Panc1 (cell line): ENCODE results near the gene SLX4IP. TPM values are rescaled to one million over a fixed set of nuclear protein-coding genes. Genes with fewer than 3 reads are reported as not detected.

ENCODE experiments used
- ATAC-seq: fragments of 200-7000 bp; cut with Tn5 transposase; 2 replicates; pipeline ENCODE4 v1.9.1; 2020; ENCODE audit warnings: mild to moderate bottlenecking, moderate library complexity
- BruUV-seq: library from RNA; stranded (reverse); fragments of 400-500 nt; replicated peaks from 2 replicates; lab custom pipeline; 2021; lab: Mats Ljungman, UMichigan
- CTCF ChIA-PET: fragments of 300-600 bp; sonication (Branson Sonifier 250); formaldehyde crosslinking; loops from one replicate; lab custom pipeline; 2022; ENCODE audit warnings: antibody characterized with exemption; lab: Charles Lee
- POLR2A ChIA-PET: fragments of 300-600 bp; sonication (Branson Sonifier 250); formaldehyde crosslinking; loops from one replicate; lab custom pipeline; 2022; ENCODE audit warnings: antibody characterized with exemption; lab: Charles Lee
- DNase-seq: peaks from one replicate; pipeline ENCODE4 v3.0.0-alpha.2; 2010; ENCODE audit warnings: low read depth, low spot score
- H3K27ac ChIP-seq: 2 replicates; pipeline ENCODE4 v1.5.1; 2011; ENCODE audit warnings: mild to moderate bottlenecking, low read length, inconsistent platforms
- H3K27me3 ChIP-seq: fragments of 200-500 bp; sonication (Bioruptor generic); 2 replicates; pipeline ENCODE4 v1.6.0; 2014; ENCODE audit warnings: low read length, inconsistent platforms; ENCODE audit not compliant: control insufficient read depth, insufficient read depth
- H3K36me3 ChIP-seq: fragments of 200-500 bp; sonication (Bioruptor generic); 2 replicates; pipeline ENCODE4 v1.5.1; 2014; ENCODE audit warnings: inconsistent platforms, mild to moderate bottlenecking, low read length, moderate library complexity; ENCODE audit not compliant: control insufficient read depth, insufficient read depth
- H3K4me1 ChIP-seq: 2 replicates; pipeline ENCODE4 v1.5.1; 2011; ENCODE audit warnings: inconsistent platforms, mild to moderate bottlenecking, low read length, moderate library complexity; ENCODE audit not compliant: control insufficient read depth, insufficient read depth
- H3K4me3 ChIP-seq, 2 experiments: 2 replicates each; pipeline ENCODE4 v1.5.1; 2011 to 2012; ENCODE audit warnings: low read depth in 2 of 2, low read length in 2 of 2, mild to moderate bottlenecking in 2 of 2, inconsistent platforms in 1 of 2, moderate library complexity in 1 of 2
- H3K9me3 ChIP-seq: fragments of 200-500 bp; sonication (Bioruptor generic); 2 replicates; pipeline ENCODE4 v1.5.1; 2014; ENCODE audit warnings: low read depth, mild to moderate bottlenecking, inconsistent platforms, low read length, moderate library complexity; ENCODE audit not compliant: control insufficient read depth, insufficient read depth
- POLR2AphosphoS5 ChIP-seq: IDR thresholded peaks from 2 replicates; pipeline ENCODE4 v1.6.1; 2012; ENCODE audit warnings: mild to moderate bottlenecking, low read depth, low read length, moderate library complexity
- SIN3A ChIP-seq: IDR thresholded peaks from 2 replicates; pipeline ENCODE4 v1.6.1; 2012; ENCODE audit warnings: low read depth, mild to moderate bottlenecking, low read length, moderate library complexity, borderline replicate concordance; ENCODE audit not compliant: insufficient read depth
- TCF7L2 ChIP-seq: IDR thresholded peaks from 2 replicates; pipeline ENCODE4 v1.6.1; 2011; ENCODE audit warnings: mild to moderate bottlenecking, low read depth, low read length, inconsistent platforms
- in situ Hi-C: cut with HindIII; loops from 2 replicates; pipeline ENCODE4 v1.10.0; 2016; ENCODE audit warnings: low sequenced_read_pairs, low pct_unique_long_range_greater_than_20kb
- intact Hi-C: fragments of 100-400 bp; cut with micrococcal nuclease; formaldehyde crosslinking; loops from one replicate; pipeline ENCODE4 v1.10.0; 2022; ENCODE audit not compliant: unreplicated experiment
- total RNA-seq: library from RNA; stranded (reverse); gene quantifications from one replicate; pipeline ENCODE4 v1.2.1, GENCODE V29; 2021; ENCODE audit not compliant: unreplicated experiment
- TF ChIP-seq, protein P1 (sequence below): fragments of 450-650 bp; IDR thresholded peaks from 2 replicates; pipeline ENCODE4 v1.5.1; 2017; ENCODE audit warnings: mild to moderate bottlenecking
- TF ChIP-seq, protein P2 (sequence below), 2 experiments: IDR thresholded peaks; 2 replicates each; pipeline ENCODE4 v1.6.1; 2011 to 2012; ENCODE audit warnings: low read depth in 2 of 2, control low read depth in 1 of 2, low read length in 1 of 2, mild to moderate bottlenecking in 1 of 2, moderate library complexity in 1 of 2; ENCODE audit not compliant: insufficient read depth in 1 of 2

The SLX4IP gene
- total RNA-seq, 1 experiment from 2014 or later = 5.4 TPM

DNA sequence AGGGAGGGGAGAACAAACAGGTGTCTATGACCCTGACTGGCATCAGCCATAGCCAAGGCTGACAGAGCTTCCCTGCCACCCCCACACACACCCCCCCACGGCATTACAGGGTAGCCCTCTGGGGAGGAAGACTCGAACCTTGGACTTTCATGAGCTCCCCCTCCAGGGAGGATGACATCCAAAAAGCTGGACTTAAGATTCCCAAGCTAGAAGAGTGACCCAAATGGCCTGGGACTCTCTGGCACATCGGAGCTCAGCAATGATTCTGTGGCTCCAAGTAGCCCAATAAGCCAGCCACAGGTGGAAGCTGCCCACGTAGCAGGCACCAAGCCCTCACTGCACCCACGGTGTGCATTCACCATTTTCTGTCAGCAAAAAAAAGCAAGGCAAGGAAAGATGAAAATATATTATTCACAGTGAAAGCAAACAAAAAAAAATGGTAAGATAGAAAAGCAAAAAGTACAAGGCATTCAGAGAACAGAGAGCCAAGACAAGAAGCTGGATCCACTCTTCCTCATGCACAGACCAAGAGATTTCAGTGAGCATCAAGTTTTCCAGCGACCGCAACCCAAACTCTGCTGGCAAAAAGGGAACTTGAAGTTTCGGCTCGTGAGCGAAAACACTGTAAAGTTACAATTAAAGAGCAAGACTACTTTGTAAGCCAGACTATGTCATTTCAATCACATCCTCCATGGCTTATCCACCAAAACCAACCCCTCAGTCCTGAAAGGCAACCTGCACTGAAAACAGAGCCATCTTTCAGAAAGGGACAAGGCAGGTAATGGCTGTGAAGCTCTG lies 227.8 kb downstream of the SLX4IP start:
- H3K27me3 ChIP-seq = no peaks in the 10 kb centered on the region
- H3K4me1 ChIP-seq = peaks cover 19% of the 10 kb centered on the region
- in situ Hi-C loops (no loop called here), intact Hi-C loops (no loop called here)
- H3K4me3 ChIP-seq = no peak overlapping the region
- no peak for DNase-seq
- no TSS peak for BruUV-seq
- CTCF ChIA-PET = interaction anchor here (0.6 kb wide), 1 partner anchor 199 kb away, joined by 17 read pairs; no protein-coding TSS in a partner anchor
- H3K36me3 ChIP-seq = no peaks in the 10 kb centered on the region; the same call in 1 of the 2 replicates
- ATAC-seq = no peak
- no peak overlapping the region for H3K27ac ChIP-seq
- POLR2A ChIA-PET = interaction anchor here (0.6 kb wide), 1 partner anchor 192 kb away, joined by 12 read pairs; no protein-coding TSS in a partner anchor
- no peak for TF ChIP-seq TCF7L2
- TF ChIP-seq POLR2AphosphoS5 = no peak
- TF ChIP-seq, protein P1, sequence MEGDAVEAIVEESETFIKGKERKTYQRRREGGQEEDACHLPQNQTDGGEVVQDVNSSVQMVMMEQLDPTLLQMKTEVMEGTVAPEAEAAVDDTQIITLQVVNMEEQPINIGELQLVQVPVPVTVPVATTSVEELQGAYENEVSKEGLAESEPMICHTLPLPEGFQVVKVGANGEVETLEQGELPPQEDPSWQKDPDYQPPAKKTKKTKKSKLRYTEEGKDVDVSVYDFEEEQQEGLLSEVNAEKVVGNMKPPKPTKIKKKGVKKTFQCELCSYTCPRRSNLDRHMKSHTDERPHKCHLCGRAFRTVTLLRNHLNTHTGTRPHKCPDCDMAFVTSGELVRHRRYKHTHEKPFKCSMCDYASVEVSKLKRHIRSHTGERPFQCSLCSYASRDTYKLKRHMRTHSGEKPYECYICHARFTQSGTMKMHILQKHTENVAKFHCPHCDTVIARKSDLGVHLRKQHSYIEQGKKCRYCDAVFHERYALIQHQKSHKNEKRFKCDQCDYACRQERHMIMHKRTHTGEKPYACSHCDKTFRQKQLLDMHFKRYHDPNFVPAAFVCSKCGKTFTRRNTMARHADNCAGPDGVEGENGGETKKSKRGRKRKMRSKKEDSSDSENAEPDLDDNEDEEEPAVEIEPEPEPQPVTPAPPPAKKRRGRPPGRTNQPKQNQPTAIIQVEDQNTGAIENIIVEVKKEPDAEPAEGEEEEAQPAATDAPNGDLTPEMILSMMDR = no peak
- TF ChIP-seq, protein P2, sequence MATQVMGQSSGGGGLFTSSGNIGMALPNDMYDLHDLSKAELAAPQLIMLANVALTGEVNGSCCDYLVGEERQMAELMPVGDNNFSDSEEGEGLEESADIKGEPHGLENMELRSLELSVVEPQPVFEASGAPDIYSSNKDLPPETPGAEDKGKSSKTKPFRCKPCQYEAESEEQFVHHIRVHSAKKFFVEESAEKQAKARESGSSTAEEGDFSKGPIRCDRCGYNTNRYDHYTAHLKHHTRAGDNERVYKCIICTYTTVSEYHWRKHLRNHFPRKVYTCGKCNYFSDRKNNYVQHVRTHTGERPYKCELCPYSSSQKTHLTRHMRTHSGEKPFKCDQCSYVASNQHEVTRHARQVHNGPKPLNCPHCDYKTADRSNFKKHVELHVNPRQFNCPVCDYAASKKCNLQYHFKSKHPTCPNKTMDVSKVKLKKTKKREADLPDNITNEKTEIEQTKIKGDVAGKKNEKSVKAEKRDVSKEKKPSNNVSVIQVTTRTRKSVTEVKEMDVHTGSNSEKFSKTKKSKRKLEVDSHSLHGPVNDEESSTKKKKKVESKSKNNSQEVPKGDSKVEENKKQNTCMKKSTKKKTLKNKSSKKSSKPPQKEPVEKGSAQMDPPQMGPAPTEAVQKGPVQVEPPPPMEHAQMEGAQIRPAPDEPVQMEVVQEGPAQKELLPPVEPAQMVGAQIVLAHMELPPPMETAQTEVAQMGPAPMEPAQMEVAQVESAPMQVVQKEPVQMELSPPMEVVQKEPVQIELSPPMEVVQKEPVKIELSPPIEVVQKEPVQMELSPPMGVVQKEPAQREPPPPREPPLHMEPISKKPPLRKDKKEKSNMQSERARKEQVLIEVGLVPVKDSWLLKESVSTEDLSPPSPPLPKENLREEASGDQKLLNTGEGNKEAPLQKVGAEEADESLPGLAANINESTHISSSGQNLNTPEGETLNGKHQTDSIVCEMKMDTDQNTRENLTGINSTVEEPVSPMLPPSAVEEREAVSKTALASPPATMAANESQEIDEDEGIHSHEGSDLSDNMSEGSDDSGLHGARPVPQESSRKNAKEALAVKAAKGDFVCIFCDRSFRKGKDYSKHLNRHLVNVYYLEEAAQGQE (IDR thresholded peaks at IDR 0.05; ENCODE audit: insufficient read depth in 1 of 2, low read depth in 2 of 2, low read length in 1 of 2) = no peak
- no peak for TF ChIP-seq SIN3A
- no peaks in the 10 kb centered on the region for H3K9me3 ChIP-seq

DNA sequence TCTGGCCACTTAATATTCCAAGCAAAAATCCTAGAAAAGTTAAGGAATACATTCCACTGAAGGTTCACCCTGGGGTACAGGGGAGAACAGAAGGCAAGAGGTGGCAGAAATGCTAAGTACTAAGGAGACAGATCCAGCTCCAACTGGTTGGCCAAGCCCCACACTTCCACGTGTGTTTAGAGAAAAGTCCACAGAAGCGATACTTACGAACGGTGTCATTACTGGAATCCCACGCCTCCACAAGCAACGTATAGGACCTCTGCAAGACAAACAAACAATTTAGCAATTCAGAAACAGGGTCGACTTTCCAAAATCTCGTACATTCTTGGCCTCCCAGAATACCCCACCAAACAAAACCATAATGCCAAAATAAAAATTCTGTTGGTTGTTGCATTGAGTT lies 228.7 kb downstream of the SLX4IP start:
- intact Hi-C loops (no loop called here), in situ Hi-C loops (no loop called here)
- Histone ChIP-seq H3K4me3 (no peak overlapping the region), H3K4me1 (peaks cover 25% of the 10 kb centered on the region), H3K27ac (no peak overlapping the region), H3K9me3 (no peaks in the 10 kb centered on the region), H3K27me3 (no peaks in the 10 kb centered on the region), H3K36me3 (no peaks in the 10 kb centered on the region; the same call in 1 of the 2 replicates)
- no TSS peak for BruUV-seq
- ChIA-PET CTCF (no interaction called here), POLR2A (interaction anchor here (0.5 kb wide), 1 partner anchor 159 kb away, joined by 3 read pairs; no protein-coding TSS in a partner anchor)
- no peak for TF ChIP-seq POLR2AphosphoS5
- TF ChIP-seq, protein P1 = no peak
- TF ChIP-seq, protein P2 (IDR thresholded peaks at IDR 0.05; ENCODE audit: insufficient read depth in 1 of 2, low read depth in 2 of 2, low read length in 1 of 2) = no peak
- TF ChIP-seq TCF7L2 = no peak
- no peak for TF ChIP-seq SIN3A
- ATAC-seq = no peak
- no peak for DNase-seq
